ENCODE data around the gene CD2BP2. TPM values are rescaled to one million over a fixed set of nuclear protein-coding genes. Genes with fewer than 3 reads are reported as not detected.
A peak's percentile ranks its signal among the peaks of the same experiment; 100 is the strongest.

CD2BP2 gene
- total and polyA plus RNA-seq, 2 of the 13 experiments (the other 11 are each of a cell fraction or from before 2014, with no cell fraction given) = 24.9 to 54.6 TPM

DNA sequence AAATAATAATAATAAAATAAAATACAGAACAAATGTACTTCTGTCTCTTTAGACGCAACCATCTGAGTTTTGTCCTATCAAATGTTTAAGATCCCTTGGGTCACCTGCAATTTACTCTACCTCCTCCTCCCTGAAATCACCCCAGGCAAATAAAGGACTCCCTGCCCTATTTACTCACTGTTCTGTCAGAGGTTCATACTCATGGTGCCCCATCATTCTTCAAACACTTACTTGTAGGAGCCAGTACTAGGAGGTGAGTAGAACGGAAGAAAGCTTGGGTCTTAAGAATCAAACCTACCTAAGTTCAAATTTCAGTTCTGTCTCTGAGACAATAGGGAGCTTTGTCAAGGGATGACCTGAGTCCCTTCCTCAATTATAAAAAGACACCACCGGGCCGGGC, 11.4 kb upstream of the CD2BP2 start:
- POLR2A ChIA-PET = no interaction called here
- TF ChIP-seq MTA3 (CRISPR knock-in tag; IDR thresholded peaks at IDR 0.05) (no peak), GATAD2A (CRISPR knock-in tag; IDR thresholded peaks at IDR 0.05) (no peak), ZNF616 (CRISPR knock-in tag; IDR thresholded peaks at IDR 0.05; ENCODE audit: low read depth) (no peak), ZNF570 (CRISPR knock-in tag; IDR thresholded peaks at IDR 0.05; ENCODE audit: borderline replicate concordance) (no peak), ZNF367 (CRISPR knock-in tag; IDR thresholded peaks at IDR 0.05; ENCODE audit: borderline replicate concordance) (no peak), ZSCAN9 (CRISPR knock-in tag; IDR thresholded peaks at IDR 0.05; ENCODE audit: borderline replicate concordance) (no peak), ZNF224 (CRISPR knock-in tag; IDR thresholded peaks at IDR 0.05) (no peak), SRF (IDR thresholded peaks at IDR 0.05; ENCODE audit: low read depth, low read length) (no peak)
- TF ChIP-seq, protein P1, sequence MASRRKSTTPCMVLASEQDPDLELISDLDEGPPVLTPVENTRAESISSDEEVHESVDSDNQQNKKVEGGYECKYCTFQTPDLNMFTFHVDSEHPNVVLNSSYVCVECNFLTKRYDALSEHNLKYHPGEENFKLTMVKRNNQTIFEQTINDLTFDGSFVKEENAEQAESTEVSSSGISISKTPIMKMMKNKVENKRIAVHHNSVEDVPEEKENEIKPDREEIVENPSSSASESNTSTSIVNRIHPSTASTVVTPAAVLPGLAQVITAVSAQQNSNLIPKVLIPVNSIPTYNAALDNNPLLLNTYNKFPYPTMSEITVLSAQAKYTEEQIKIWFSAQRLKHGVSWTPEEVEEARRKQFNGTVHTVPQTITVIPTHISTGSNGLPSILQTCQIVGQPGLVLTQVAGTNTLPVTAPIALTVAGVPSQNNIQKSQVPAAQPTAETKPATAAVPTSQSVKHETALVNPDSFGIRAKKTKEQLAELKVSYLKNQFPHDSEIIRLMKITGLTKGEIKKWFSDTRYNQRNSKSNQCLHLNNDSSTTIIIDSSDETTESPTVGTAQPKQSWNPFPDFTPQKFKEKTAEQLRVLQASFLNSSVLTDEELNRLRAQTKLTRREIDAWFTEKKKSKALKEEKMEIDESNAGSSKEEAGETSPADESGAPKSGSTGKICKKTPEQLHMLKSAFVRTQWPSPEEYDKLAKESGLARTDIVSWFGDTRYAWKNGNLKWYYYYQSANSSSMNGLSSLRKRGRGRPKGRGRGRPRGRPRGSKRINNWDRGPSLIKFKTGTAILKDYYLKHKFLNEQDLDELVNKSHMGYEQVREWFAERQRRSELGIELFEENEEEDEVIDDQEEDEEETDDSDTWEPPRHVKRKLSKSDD (CRISPR knock-in tag; IDR thresholded peaks at IDR 0.05; ENCODE audit: low read depth) = no peak
- TF ChIP-seq, protein P2, sequence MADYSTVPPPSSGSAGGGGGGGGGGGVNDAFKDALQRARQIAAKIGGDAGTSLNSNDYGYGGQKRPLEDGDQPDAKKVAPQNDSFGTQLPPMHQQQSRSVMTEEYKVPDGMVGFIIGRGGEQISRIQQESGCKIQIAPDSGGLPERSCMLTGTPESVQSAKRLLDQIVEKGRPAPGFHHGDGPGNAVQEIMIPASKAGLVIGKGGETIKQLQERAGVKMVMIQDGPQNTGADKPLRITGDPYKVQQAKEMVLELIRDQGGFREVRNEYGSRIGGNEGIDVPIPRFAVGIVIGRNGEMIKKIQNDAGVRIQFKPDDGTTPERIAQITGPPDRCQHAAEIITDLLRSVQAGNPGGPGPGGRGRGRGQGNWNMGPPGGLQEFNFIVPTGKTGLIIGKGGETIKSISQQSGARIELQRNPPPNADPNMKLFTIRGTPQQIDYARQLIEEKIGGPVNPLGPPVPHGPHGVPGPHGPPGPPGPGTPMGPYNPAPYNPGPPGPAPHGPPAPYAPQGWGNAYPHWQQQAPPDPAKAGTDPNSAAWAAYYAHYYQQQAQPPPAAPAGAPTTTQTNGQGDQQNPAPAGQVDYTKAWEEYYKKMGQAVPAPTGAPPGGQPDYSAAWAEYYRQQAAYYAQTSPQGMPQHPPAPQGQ (CRISPR knock-in tag; IDR thresholded peaks at IDR 0.05; ENCODE audit: borderline replicate concordance) = no peak

More for the DNA sequence above, 11.4 kb upstream of the CD2BP2 start:
- Histone ChIP-seq H2AFZ (ENCODE audit: low read length) (no peak overlapping the region), H3K79me2 (ENCODE audit: insufficient read depth, low read length) (peaks cover 44% of the 10 kb centered on the region), H3K27me3 (ENCODE audit: control insufficient read depth in 1 of 2, insufficient read depth in 2 of 2, low read length in 2 of 2) (no peaks in the 10 kb centered on the region; a peak in 1 of 5 replicates), H3K9ac (ENCODE audit: insufficient read depth, low read depth, low read length) (no peak overlapping the region; the same call in 1 of the 2 replicates), H3K4me3 (replicated peaks in 1 of 3; ENCODE audit: insufficient read depth in 1 of 3, low read depth in 2 of 3, low read length in 3 of 3) (no peak overlapping the region), H3K4me2 (ENCODE audit: low read depth, low read length) (peak overlapping the region; percentile 91), H3K9me3 (ENCODE audit: low read length) (no peaks in the 10 kb centered on the region), H3K36me3 (replicated peaks in 1 of 2; ENCODE audit: control insufficient read depth in 1 of 2, insufficient read depth in 2 of 2, low read length in 2 of 2) (peaks cover 11 to 24% of the 10 kb centered on the region in 2 experiments; a peak in 4 of 5 replicates), H3K4me1 (ENCODE audit: insufficient read depth, low read length) (peaks cover 30% of the 10 kb centered on the region), H3K27ac (ENCODE audit: extremely low read length, insufficient read depth, low read length) (no peak overlapping the region), H4K20me1 (ENCODE audit: insufficient read depth, low read length) (peaks cover 20% of the 10 kb centered on the region; the same call in 1 of the 2 replicates)
- 92% methylated on average over 4 of the region's 4 CpGs for WGBS (ENCODE audit: low lambda C conversion rate)
- no peak for FAIRE-seq
- in situ Hi-C loops (cut with HindIII; ENCODE audit: extremely low pct_ligation_motif_present, low pct_unique_long_range_greater_than_20kb) (no loop called here), intact Hi-C loops (cut with micrococcal nuclease; ENCODE audit: unreplicated experiment) (no loop called here)
- BruUV-seq (replicated peaks) = no TSS peak
- no peak for ATAC-seq
- no peak for DNase-seq (ENCODE audit: low spot score)
- CTCF ChIA-PET (ENCODE audit: low intra/inter-chr PET ratio, low total read pairs) = no interaction called here
